Ascending aorta (tissue), 2 donors: ENCODE measurements around the gene SERPINA6. TPM values are rescaled to one million over a fixed set of nuclear protein-coding genes. Genes with fewer than 3 reads are reported as not detected.

Experiments
- DNase-seq, 2 donors: peaks; one replicate each; pipeline ENCODE4 v3.0.0-alpha.2; 2019; ENCODE audit warnings: low spot score in 2 of 2
- H3K27ac ChIP-seq, 2 donors: fragments of 200-600 bp; sonication (generic); one replicate each; pipeline ENCODE4 v1.5.1; 2016 to 2017; ENCODE audit warnings: mild to moderate bottlenecking in 1 of 2
- H3K27me3 ChIP-seq: fragments of 200-600 bp; sonication (generic); one replicate; pipeline ENCODE4 v1.5.1; 2017
- H3K36me3 ChIP-seq, 2 donors: fragments of 200-600 bp; sonication (generic); one replicate each; pipeline ENCODE4 v1.5.1; 2016
- H3K4me1 ChIP-seq, 2 donors: fragments of 200-600 bp; sonication (generic); one replicate each; pipeline ENCODE4 v1.5.1; 2016 to 2017; ENCODE audit warnings: mild to moderate bottlenecking in 1 of 2
- H3K4me3 ChIP-seq, 2 donors: fragments of 200-600 bp; sonication (generic); one replicate each; pipeline ENCODE4 v1.5.1; 2016 to 2017; ENCODE audit warnings: mild to moderate bottlenecking in 1 of 2
- H3K9me3 ChIP-seq, 2 donors: fragments of 200-600 bp; sonication (generic); one replicate each; pipeline ENCODE4 v1.5.1; 2016
- CTCF ChIP-seq, 3 experiments: fragments of 200-600 bp in 2 of 3; fragments of 450-650 bp in 1 of 3; sonication (generic) in 2 of 3; IDR thresholded peaks; one replicate each; pipeline ENCODE4 v1.5.1; 2016 to 2019; ENCODE audit warnings: antibody characterized with exemption in 3 of 3, mild to moderate bottlenecking in 1 of 3, moderate library complexity in 1 of 3
- intact Hi-C: fragments of 100-400 bp; cut with DNase I; formaldehyde crosslinking; loops from one replicate; pipeline ENCODE4 v1.15.1; 2023
- total RNA-seq: library from RNA; depleted of rRNA; stranded (reverse); fragments of >200 nt; gene quantifications from one replicate; pipeline ENCODE4 v1.1.0, GENCODE V29; 2016

SERPINA6 gene
- total RNA-seq, 1 donor from 2014 or later = not detected

GRCh38 chr14:94309721-94310120, 13.4 kb downstream of the SERPINA6 start:
- H3K4me1 ChIP-seq = no peaks in the 10 kb centered on the region
- no peaks in the 10 kb centered on the region for H3K27me3 ChIP-seq
- intact Hi-C loops = no loop called here
- TF ChIP-seq CTCF (IDR thresholded peaks at IDR 0.05) = no peak
- H3K27ac ChIP-seq = no peak overlapping the region
- DNase-seq = no peak
- no peaks in the 10 kb centered on the region for H3K9me3 ChIP-seq
- no peaks in the 10 kb centered on the region for H3K36me3 ChIP-seq
- no peak overlapping the region for H3K4me3 ChIP-seq

- intact Hi-C loops = no loop called here
- H3K4me1 ChIP-seq = no peaks in the 10 kb centered on the region
- no peaks in the 10 kb centered on the region for H3K36me3 ChIP-seq
- DNase-seq = no peak
- H3K27ac ChIP-seq = no peak overlapping the region
- TF ChIP-seq CTCF (IDR thresholded peaks at IDR 0.05) = no peak
- H3K4me3 ChIP-seq = no peak overlapping the region
- H3K9me3 ChIP-seq = no peaks in the 10 kb centered on the region
- no peaks in the 10 kb centered on the region for H3K27me3 ChIP-seq
These were observed 15.6 kb downstream of the SERPINA6 start for GRCh38 chr14:94307410-94307992.

GRCh38 chr14:94306047-94306978, 16.8 kb downstream of the SERPINA6 start:
- Histone ChIP-seq H3K9me3 (no peaks in the 10 kb centered on the region), H3K4me1 (no peaks in the 10 kb centered on the region), H3K27me3 (no peaks in the 10 kb centered on the region), H3K36me3 (no peaks in the 10 kb centered on the region), H3K27ac (no peak overlapping the region), H3K4me3 (no peak overlapping the region)
- no peak for TF ChIP-seq CTCF (IDR thresholded peaks at IDR 0.05)
- intact Hi-C loops = no loop called here
- no peak for DNase-seq

GRCh38 chr14:94305620-94306019, 17.5 kb downstream of the SERPINA6 start:
- H3K9me3 ChIP-seq = no peaks in the 10 kb centered on the region
- intact Hi-C loops = no loop called here
- no peak overlapping the region for H3K27ac ChIP-seq
- no peak for TF ChIP-seq CTCF (IDR thresholded peaks at IDR 0.05)
- DNase-seq = no peak
- no peaks in the 10 kb centered on the region for H3K36me3 ChIP-seq
- H3K4me1 ChIP-seq = no peaks in the 10 kb centered on the region
- H3K27me3 ChIP-seq = no peaks in the 10 kb centered on the region
- H3K4me3 ChIP-seq = no peak overlapping the region

- no peak overlapping the region for H3K4me3 ChIP-seq
- no peak for DNase-seq
- intact Hi-C loops = no loop called here
- H3K4me1 ChIP-seq = no peaks in the 10 kb centered on the region
- no peaks in the 10 kb centered on the region for H3K9me3 ChIP-seq
- TF ChIP-seq CTCF (IDR thresholded peaks at IDR 0.05) = no peak
- no peaks in the 10 kb centered on the region for H3K36me3 ChIP-seq
- H3K27me3 ChIP-seq = no peaks in the 10 kb centered on the region
- H3K27ac ChIP-seq = no peak overlapping the region
These were observed 18.9 kb downstream of the SERPINA6 start for GRCh38 chr14:94304243-94304642.
